Stimulated activated CD4-positive, alpha-beta T cell treated with anti-CD3 and anti-CD28 coated beads, Interleukin-2, amount 100 ng/mL, for 24 hours (primary cell): Measurements from ENCODE around the gene AP4M1.

Experiments used
- DNase-seq, 2 donors: peaks; one replicate each; pipeline ENCODE4 v3.0.0-alpha.2; 2020

Gene AP4M1, protein sequence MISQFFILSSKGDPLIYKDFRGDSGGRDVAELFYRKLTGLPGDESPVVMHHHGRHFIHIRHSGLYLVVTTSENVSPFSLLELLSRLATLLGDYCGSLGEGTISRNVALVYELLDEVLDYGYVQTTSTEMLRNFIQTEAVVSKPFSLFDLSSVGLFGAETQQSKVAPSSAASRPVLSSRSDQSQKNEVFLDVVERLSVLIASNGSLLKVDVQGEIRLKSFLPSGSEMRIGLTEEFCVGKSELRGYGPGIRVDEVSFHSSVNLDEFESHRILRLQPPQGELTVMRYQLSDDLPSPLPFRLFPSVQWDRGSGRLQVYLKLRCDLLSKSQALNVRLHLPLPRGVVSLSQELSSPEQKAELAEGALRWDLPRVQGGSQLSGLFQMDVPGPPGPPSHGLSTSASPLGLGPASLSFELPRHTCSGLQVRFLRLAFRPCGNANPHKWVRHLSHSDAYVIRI

DNA sequence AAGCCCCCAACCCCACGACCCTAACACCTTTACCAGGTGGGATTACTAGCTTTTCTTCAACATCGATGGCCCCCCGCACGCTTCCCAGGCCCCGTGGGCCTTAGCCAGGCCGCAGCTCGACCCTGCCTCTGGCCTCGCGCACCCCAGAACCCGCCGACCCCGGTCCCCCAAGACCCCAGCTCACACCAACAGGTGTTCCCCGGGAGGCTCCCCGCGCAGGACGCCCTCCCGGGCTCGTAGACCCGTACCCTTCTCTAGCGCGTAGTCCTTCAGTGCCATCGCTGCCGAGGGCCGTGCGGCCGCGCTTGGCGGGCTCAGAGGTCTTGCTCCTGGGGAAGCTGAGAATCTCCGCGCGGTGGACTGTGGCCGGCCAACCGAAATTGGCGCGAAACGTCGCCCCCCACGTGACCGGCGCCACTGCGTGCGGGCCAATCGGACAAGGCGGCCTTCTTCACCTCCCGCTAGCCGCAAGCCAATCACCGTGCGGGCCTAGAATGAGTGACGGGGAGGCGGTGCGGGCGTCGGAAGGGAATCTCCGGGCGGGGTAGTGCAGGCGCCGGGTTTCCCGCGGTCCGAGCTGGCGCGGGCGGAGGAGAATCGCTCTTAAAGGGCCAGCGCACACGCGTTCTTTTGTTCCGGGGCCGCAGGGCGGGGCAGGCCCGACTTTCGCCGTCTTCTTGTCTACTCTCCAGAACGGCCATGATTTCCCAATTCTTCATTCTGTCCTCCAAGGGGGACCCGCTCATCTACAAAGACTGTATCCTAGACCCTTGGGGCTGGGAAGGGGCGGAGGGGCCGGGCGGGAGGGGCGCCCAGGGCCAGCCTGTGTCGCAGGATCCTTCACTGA, at the start of gene AP4M1, which contains the start of gene MCM7:
AP4M1 (plus strand) TSS at position 628 of the 847 bp plus-strand sequence; CDS start at position 700, 72 bp downstream.
MCM7 (minus strand) TSS at position 382 of the 847 bp plus-strand sequence; CDS start at position 279, 103 bp downstream.
- DNase-seq: peak; percentile 98

DNA sequence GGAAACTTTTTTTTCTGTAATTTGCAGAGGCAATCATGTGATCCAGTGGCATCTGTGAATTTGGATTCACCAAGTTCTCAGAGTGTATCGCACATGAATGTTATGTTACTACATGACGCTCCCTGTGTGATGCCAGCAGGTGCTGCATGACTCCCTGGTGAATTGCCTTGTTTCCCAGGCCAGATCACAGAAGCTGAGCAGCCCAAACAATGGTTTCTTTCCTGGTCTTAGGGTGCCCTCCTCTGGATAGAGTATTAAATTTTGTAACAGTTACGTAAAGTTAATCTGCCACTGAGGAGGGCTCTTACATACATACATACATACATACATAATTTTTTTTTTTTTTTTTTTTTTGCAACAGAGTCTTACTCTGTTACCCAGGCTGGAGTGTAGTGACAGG, 48.2 kb upstream of the AP4M1 start:
- no peak for DNase-seq

DNA sequence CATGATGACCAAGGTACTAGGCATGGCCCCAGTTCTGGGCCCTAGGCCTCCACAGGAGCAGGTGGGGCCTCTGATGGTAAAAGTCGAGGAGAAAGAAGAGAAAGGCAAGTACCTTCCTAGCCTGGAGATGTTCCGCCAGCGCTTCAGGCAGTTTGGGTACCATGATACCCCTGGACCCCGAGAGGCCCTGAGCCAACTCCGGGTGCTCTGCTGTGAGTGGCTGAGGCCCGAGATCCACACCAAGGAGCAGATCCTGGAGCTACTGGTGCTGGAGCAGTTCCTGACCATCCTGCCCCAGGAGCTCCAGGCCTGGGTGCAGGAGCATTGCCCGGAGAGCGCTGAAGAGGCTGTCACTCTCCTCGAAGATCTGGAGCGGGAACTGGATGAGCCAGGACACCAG, 44.4 kb upstream of the AP4M1 start:
- no peak for DNase-seq

DNA sequence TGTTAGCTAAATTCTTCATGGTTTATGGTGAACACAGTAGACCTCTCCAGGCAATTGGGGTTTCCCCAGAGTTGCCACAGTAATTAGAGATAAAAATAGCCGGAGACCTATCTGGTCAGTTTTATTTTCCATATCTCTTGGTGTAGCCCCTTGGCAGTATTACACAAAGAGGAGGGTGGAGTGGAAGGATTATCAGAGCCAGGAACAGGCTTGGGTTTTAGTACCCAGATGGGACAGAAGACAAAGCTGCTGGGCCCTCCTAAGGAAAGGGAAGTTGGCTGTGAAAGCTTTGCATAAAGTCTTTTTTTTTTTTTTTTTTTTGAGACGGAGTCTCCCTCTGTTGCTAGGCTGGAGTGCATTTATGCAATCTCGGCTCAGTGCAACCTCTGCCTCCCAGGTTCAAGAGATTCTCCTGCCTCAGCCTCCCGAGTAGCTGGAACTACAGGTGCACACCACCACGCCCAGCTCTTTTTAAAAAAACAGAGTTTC, 42.1 kb upstream of the AP4M1 start:
- DNase-seq: no peak

DNA sequence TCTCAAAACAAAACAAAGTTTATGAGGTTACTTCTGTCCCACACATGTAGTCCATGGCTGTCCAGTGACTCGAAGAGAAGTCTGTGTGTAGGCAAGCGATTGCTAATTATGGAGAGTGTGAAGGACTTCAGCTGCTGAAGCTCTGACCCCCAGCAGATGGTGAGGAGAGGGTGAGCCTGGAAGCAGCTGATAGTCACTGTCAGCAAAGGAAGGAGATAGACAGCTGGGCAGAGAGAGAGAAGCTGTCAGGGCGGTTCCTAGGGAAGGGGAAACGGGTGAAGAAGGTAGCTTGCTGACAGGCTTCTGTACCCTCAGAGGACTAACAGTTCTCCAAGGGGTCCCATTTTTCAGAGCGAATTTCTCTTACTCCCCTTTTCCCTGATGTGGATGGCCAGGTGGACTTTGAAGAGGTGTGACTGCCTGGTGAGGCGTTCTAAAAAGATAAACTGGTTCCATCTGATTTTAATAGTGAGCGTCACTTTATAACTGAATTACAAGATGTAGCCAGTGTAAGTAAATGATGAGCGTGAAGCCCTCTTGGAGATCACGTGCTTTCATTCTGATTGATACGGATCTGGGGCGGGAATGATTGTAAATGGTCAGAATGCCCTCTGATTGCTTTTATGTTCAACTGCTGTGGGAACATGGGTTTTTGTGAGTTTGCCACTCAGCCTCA, 39.8 kb upstream of the AP4M1 start:
- no peak for DNase-seq

DNA sequence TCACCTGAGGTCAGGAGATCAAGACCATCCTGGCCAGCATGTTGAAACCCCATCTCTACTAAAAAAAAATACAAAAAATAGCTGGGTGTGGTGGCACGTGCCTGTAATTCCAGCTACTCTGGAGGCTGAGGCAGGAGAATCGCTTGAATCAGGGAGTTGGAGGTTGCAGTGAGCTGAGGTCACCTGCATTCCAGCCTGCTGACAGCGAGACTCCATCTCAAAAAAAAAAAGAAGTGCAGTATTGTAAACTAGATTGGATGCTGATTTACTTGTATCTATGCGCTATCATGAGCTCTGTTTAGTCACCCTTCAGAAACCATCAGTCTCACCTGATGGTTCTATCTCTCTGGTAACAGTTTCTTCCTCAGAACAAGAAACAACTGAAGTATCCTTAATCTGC, 38.1 kb upstream of the AP4M1 start:
- no peak for DNase-seq

DNA sequence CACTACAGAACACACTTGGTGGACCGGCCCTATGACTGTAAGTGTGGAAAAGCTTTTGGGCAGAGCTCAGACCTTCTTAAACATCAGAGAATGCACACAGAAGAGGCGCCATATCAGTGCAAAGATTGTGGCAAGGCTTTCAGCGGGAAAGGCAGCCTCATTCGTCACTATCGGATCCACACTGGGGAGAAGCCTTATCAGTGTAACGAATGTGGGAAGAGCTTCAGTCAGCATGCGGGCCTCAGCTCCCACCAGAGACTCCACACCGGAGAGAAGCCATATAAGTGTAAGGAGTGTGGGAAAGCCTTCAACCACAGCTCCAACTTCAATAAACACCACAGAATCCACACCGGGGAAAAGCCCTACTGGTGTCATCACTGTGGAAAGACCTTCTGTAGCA, 37.3 kb upstream of the AP4M1 start:
- no peak for DNase-seq

DNA sequence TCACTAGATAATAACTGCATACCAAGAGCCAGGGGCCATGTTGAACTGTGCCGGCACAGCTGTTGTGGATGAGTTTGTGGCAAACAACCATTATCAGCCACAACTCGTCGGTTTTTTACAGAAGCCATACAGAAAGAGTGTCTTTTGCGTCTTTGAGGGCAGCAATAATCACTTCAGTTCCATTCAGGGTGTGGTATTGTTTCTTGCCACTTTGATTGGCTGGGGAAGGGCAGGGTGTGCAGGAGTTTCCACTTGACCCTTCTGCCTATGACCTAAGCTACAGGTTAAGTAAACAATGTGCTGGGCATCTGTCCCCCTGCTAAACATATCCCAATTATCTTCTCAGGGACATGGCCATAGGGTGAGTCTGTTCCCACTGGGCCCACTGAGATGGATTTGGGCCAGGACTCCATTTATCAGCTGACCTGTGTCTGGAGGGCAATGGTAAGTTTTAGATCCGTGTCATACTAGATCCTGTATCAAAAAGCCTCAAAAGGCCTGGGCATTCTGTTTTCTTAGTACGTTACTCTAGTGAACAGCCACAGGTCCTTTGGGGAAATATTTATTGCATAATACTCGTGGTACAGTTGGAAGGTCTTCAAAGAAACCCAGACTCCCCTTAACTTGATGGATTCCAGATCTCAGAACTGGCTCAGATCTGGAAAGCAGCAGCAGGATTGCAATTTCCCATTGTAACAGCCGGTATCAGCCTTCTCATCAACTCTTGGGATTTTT, 35.8 kb upstream of the AP4M1 start:
- DNase-seq: no peak

DNA sequence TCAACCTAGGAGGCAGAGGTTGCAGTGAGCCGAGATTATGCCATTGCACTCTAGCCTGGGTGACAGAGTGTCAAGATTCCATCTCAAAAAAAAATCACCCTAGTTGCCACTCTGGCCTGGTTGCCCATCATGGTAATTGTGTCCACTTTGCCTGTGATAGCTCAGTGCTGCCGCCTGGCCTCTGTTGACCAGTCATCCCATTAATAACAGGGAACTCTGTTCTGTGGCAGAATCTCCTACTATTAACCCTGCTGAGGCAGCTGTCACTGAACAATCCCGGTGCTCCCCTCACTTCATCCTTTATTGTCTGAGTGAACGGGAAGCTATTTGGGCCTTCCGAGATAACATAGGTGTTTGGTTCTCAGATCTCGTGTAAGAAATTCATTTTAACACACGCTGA, 34.5 kb upstream of the AP4M1 start:
- DNase-seq: no peak

DNA sequence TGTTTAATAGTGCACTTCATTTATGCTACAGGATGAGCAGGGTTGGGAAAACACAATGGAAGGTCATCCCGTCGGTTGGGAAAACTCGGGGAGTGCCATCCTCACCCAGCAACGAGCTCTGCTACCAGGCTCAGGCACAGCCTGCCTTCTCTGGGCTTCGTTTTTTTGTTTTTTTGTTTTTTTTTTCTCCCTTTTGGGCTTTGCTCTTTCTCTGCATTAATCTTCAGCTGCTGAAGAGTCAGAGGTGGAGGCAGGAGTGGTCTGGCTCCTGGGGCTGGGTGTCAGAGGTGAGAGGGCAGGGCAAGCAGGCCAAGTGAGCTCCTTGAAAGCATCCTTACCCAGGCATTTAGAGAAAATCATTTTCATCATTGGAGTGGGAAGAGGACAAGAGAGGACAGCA, 31.5 kb upstream of the AP4M1 start:
- DNase-seq: no peak

DNA sequence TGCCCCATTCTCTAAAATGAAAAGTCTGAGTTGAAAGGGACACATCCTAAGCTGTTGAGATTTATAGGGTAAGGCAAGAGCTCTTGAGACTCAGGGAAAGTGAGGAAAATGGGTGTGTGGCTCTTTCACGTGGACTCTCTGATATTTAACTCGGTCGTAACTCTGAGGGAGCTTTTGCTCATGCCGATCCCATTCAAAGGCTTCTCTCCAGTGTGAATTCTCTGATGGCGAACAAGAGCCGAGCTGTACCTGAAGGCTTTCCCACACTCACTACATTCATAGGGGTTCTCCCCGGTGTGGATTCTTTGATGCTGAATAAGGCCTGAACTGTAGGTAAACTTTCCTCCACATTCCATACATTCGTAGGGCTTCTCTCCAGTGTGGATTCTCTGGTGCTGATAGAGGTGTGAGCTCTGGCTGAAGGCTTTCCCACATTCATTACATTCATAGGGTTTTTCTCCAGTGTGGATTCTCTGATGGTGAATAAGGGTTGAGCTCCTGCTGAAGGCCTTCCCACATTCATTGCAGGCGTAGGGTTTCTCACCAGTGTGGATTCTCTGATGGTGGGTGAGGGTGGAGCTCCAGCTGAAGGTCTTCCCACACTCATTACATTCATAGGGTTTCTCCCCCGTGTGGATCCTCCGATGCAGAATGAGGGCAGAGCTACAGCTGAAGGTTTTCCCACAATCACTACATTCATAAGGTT, 30.3 kb upstream of the AP4M1 start:
- DNase-seq: no peak

DNA sequence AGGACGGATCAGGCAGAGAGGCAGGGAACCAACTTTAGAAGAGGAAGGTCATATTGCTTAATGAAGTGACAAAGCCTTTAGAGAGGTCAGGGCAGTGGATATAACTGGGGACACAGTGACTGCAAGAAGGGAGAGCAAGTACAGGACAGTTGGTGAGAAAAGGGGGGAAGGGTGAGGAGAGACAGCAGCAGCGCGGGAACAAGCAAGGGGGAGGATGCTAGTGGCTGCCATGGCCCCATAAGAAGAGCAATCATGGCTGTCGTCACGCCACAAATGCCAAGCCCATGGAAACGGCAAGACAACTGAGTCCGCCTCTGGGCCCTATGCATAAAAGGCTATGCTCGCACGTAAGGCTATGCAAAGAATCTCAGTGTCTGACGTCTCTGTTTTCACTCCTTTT, 29.0 kb upstream of the AP4M1 start:
- no peak for DNase-seq

DNA sequence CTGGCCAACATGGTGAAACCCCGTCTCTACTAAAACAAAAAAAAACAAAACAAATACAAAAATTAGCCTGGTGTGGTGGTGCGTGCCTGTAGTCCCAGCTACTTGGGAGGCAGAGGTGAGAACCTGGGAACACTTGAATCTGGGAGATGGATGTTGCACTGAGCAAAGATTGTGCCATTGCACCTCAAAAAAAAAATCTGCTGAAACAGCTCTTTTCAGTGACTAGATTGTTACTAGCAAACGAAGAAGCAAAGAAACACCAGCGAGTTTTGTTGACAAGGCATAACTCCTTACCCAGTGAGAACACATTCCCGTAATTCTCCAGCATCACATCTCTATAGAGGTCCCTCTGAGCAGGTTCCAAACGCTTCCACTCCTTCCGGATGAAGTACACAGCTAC, 26.6 kb upstream of the AP4M1 start:
- no peak for DNase-seq

DNA sequence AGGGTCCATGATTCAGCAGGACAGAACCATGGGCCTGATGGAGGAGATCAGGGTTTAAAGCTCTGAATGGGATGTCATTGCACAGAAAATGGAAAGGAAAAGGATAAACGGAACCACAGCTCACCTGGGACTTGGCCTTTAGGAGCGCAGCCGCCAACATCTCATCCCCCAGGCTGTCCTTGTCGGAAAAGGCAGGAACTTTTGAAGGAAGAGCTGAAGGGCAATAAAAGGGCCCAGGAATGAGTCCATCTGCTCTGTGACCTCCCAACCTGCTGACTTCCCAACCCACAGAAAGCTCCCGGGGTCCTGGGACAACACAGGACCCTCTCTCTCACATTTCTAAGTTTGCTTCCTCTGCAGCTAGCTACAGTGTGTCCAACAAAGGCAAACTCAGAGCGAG, 26.0 kb upstream of the AP4M1 start:
- DNase-seq: no peak

DNA sequence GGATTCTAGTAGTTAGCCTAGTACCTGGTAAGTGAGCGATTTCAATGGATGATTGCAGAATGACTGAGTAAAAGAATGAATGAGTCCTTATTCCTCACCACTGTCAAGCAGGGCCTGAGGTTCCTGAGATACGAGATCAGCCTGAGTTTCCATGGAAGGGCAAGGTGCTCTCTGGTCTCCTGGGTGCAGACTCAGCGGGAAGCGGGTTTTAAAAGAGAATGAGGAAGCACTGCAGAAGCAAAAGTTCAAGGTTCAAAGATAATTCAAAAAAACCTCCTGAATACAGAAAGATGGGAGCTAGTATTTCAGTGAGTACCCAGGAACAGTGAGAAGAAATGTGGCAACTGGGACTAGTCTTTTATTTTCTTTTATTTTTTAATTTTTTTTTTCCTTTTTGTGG, 24.2 kb upstream of the AP4M1 start:
- no peak for DNase-seq

DNA sequence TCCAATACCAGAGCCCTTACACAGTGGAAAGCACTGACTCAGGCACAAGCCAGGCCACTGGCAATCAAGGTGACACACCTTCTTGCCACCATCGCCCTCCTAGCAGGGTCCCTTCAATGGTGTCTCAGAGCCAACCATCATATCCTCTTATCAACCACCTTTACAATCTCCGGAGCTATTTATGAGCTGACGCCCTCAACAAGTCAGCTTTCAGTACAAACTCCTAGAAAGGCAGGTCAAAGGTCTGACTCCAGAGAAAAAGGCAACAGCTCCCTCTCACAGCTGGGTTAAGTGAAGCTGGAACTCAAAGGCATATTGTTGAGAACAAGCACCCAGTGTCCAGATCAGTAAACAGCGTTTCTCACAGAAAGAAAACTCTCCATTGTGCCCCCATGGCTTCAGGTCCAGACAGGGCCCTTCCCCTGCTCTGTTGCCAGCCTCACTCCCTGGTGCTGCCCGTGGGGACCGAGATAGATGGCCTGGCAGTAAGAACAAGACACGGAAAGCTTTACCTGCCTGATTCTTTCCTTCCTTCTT, 22.4 kb upstream of the AP4M1 start:
- no peak for DNase-seq

DNA sequence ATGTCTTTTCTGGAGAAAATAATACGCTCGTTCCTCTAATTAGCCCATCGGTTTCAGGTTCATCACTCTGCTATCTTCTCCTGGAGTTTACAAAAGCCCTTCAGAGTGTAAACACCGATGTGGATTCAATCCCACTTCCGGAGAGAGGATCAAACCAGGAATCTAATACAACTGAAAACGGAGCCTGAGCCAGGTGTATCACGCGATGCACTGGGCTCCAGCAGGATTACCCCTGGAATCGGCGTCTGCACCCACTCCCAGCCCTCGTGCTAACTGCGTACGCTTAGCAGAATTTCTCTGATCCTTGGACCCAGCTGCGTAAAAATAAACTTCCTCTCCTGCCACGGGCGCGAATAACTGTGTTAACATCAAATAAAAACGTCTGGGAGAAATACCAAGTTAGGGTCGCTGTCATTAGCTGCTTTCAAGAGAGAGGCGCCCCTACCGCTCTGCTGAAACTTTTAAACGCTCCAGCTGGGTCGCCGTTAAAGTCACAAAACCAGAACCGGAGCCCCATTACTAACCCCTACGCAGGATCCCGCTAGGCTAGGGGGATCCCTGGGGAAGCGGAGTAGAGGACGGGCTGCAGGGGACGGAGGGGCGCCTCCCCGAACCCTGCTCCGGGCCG, 20.4 kb upstream of the AP4M1 start:
- no peak for DNase-seq

DNA sequence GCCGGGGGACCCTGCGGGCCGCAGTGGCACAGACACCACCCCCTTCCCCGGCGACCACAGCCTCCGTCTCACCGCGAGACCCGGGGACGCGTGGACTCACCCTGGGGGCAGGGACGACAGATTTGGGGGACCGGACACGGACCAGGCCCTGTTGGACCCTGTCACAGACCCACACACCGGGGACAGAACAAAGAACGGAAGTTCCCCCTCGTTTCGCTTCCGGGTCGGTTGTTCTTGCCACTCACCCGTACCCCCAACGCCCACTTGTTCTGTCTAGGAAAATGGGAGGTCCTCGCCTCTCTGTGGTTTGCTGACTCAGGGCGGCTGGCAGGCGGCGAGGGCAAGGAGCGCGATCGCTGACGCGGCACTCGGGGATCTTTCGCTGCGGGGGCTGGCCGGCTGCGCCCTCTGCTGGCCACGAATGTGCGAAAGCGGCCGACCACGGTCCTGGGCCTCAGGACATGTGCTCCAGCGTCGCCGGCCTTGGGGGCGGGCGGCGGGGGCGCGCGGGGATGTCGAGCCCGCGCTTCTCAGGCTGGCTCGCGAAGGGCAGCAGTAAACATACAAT, 19.8 kb upstream of the AP4M1 start, which contains the start of gene ZNF3:
ZNF3 (minus strand) TSS at position 189 of the 568 bp plus-strand sequence. CDS start 4,366 bp downstream, outside the sequence.
- peak; percentile 97 to 98 for DNase-seq

DNA sequence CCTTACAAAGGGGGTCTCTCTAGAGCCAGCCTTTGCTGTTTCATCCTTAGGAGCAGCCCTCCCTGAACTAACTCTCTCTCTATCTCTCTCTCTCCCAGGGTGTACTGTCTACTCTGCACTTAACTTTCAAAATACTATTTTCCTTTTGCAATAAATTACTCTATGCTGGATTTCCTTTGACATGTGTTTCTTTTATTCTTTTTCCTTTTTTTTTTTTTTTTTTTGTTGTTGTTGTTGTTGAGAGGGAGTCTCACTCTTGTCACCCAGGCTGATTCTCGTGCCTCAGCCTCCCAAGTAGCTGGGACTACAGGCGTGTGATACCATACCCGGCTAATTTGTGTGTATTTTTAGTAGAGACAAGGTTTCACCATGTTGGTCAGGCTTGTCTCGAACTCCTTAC, 18.5 kb upstream of the AP4M1 start:
- DNase-seq: no peak

DNA sequence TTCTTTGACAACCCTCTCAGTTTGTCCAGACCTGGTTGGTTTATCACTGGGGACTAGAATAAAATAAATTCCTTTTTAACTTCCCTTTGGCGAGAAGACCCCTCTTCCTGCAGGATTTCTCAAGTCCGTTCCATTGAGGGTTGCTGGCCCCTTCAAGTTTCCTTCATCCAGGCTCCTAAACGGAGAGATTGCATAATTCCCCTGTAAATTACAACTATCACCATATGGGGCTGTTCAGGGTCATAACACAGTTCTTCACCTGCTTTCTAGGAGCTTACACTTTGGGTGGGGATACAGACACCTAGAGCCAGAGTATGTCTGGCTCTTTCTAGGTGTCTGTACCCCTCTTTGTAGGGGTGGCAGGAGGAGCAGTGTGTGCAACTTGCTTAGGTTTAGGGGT, 15.9 kb upstream of the AP4M1 start:
- DNase-seq: no peak
